ENCODE data around the gene HOXD13.
A peak's percentile ranks its signal among the peaks of the same experiment; 100 is the strongest.

The HOXD13 gene

GRCh38 chr2:176096986-176097819 lies 4.7 kb downstream of the HOXD13 start (continued):
- TF ChIP-seq ZNF184 (tag by site-specific recombination; IDR thresholded peaks at IDR 0.05) (no peak), ZBTB10 (tag by site-specific recombination; IDR thresholded peaks at IDR 0.05) (peak; percentile 50), ZBTB20 (tag by site-specific recombination; IDR thresholded peaks at IDR 0.05) (peak; percentile 20; the same call in 1 of the 2 replicates), KLF16 (tag by site-specific recombination; IDR thresholded peaks at IDR 0.05) (0 out of 2 replicates have a peak, but pooled peaks have one; percentile 15), ZNF768 (tag by site-specific recombination; IDR thresholded peaks at IDR 0.05) (no peak), ZNF148 (tag by site-specific recombination; IDR thresholded peaks at IDR 0.05; ENCODE audit: borderline replicate concordance) (no peak), ZNF513 (tag by site-specific recombination; IDR thresholded peaks at IDR 0.05) (no peak), ZNF654 (tag by site-specific recombination; IDR thresholded peaks at IDR 0.05; ENCODE audit: low read depth) (peak; percentile 86), ZNF302 (tag by site-specific recombination; IDR thresholded peaks at IDR 0.05; ENCODE audit: low read depth) (no peak), GLIS1 (tag by site-specific recombination; IDR thresholded peaks at IDR 0.05) (peak; percentile 65), ZNF626 (tag by site-specific recombination; IDR thresholded peaks at IDR 0.05) (no peak), BCL11B (tag by site-specific recombination; IDR thresholded peaks at IDR 0.05; ENCODE audit: low read depth) (0 out of 2 replicates have a peak, but pooled peaks have one; percentile 41), OSR2 (tag by site-specific recombination; IDR thresholded peaks at IDR 0.05) (no peak), ZNF596 (tag by site-specific recombination; IDR thresholded peaks at IDR 0.05) (no peak), YY1 (tag by site-specific recombination; IDR thresholded peaks at IDR 0.05) (no peak), ZBTB8A (tag by site-specific recombination; IDR thresholded peaks at IDR 0.05) (peak; percentile 96), OVOL3 (tag by site-specific recombination; IDR thresholded peaks at IDR 0.05) (no peak), ZNF785 (tag by site-specific recombination; IDR thresholded peaks at IDR 0.05) (no peak), ZSCAN30 (tag by site-specific recombination; IDR thresholded peaks at IDR 0.05) (peak; percentile 56; the same call in 1 of the 2 replicates), ZNF558 (tag by site-specific recombination; IDR thresholded peaks at IDR 0.05) (no peak), ZFP41 (tag by site-specific recombination; IDR thresholded peaks at IDR 0.05; ENCODE audit: borderline replicate concordance) (no peak), ZNF621 (tag by site-specific recombination; IDR thresholded peaks at IDR 0.05) (no peak), ZSCAN16 (tag by site-specific recombination; IDR thresholded peaks at IDR 0.05) (peak; percentile 22; the same call in 1 of the 2 replicates), ZNF529 (tag by site-specific recombination; IDR thresholded peaks at IDR 0.05; ENCODE audit: insufficient replicate concordance) (no peak), ZNF350 (tag by site-specific recombination; IDR thresholded peaks at IDR 0.05) (no peak), ZNF114 (tag by site-specific recombination; IDR thresholded peaks at IDR 0.05) (no peak), ZNF776 (tag by site-specific recombination; IDR thresholded peaks at IDR 0.05; ENCODE audit: borderline replicate concordance) (no peak), ZSCAN23 (tag by site-specific recombination; IDR thresholded peaks at IDR 0.05) (no peak), ELK4 (IDR thresholded peaks at IDR 0.05; ENCODE audit: borderline replicate concordance, low read depth, low read length) (no peak), ZNF416 (tag by site-specific recombination; IDR thresholded peaks at IDR 0.05) (no peak), ZFP37 (tag by site-specific recombination; IDR thresholded peaks at IDR 0.05) (0 out of 2 replicates have a peak, but pooled peaks have one; percentile 28), ZNF404 (tag by site-specific recombination; IDR thresholded peaks at IDR 0.05) (no peak), ZNF585B (tag by site-specific recombination; IDR thresholded peaks at IDR 0.05) (no peak), ZNF112 (tag by site-specific recombination; IDR thresholded peaks at IDR 0.05) (no peak)
